HEK293T (cell line): ENCODE results near the gene HJURP.

Experiments
- CTCF ChIA-PET: fragments of 350-600 bp; formaldehyde crosslinking; extraction: SDS; loops from one replicate; lab custom pipeline; 2021; ENCODE audit warnings: antibody characterized with exemption, inconsistent platforms; lab: Yijun Ruan, JAX
- POLR2A ChIA-PET: fragments of 350-600 bp; formaldehyde crosslinking; extraction: SDS; loops from one replicate; lab custom pipeline; 2020; ENCODE audit warnings: antibody characterized with exemption, inconsistent platforms; lab: Yijun Ruan, JAX
- DNase-seq: peaks from one replicate; pipeline ENCODE4 v3.0.0; 2012; ENCODE audit warnings: mixed read lengths; ENCODE audit errors: extremely low spot score
- ARNT ChIP-seq: fragments of 450-650 bp; IDR thresholded peaks from 2 replicates; pipeline ENCODE4 v1.6.1; 2017; ENCODE audit warnings: mild to moderate bottlenecking
- BHLHE40 ChIP-seq: fragments of 450-650 bp; IDR thresholded peaks from 2 replicates; pipeline ENCODE4 v1.6.1; 2016; ENCODE audit warnings: mild to moderate bottlenecking, moderate library complexity, borderline replicate concordance
- CTBP1 ChIP-seq: fragments of 450-650 bp; IDR thresholded peaks from 2 replicates; pipeline ENCODE4 v1.6.1; 2016; ENCODE audit warnings: borderline replicate concordance
- ELF4 ChIP-seq: fragments of 450-650 bp; IDR thresholded peaks from 2 replicates; pipeline ENCODE4 v1.6.1; 2017; ENCODE audit warnings: antibody characterized with exemption
- FOXA1 ChIP-seq: fragments of 450-650 bp; IDR thresholded peaks from 2 replicates; pipeline ENCODE4 v1.6.1; 2016; ENCODE audit warnings: mild to moderate bottlenecking
- FOXK2 ChIP-seq: fragments of 450-650 bp; IDR thresholded peaks from 2 replicates; pipeline ENCODE4 v1.6.1; 2016; ENCODE audit warnings: mild to moderate bottlenecking
- FOXM1 ChIP-seq: fragments of 450-650 bp; IDR thresholded peaks from 2 replicates; pipeline ENCODE4 v1.6.1; 2017; ENCODE audit warnings: mild to moderate bottlenecking, borderline replicate concordance
- HDGF ChIP-seq: fragments of 450-650 bp; IDR thresholded peaks from 2 replicates; pipeline ENCODE4 v1.6.1; 2017; ENCODE audit warnings: antibody characterized with exemption, borderline replicate concordance
- L3MBTL2 ChIP-seq: fragments of 450-650 bp; conservative IDR thresholded peaks from 2 replicates; pipeline ENCODE4 v1.6.1; 2016; ENCODE audit warnings: mild to moderate bottlenecking
- LEF1 ChIP-seq: fragments of 450-650 bp; IDR thresholded peaks from 2 replicates; pipeline ENCODE4 v1.6.1; 2017; ENCODE audit warnings: mild to moderate bottlenecking, borderline replicate concordance
- NFRKB ChIP-seq: fragments of 450-650 bp; IDR thresholded peaks from 2 replicates; pipeline ENCODE4 v1.6.1; 2016; ENCODE audit warnings: mild to moderate bottlenecking, moderate library complexity
- PKNOX1 ChIP-seq: fragments of 450-650 bp; IDR thresholded peaks from 2 replicates; pipeline ENCODE4 v1.6.1; 2016
- SP1 ChIP-seq: fragments of 450-650 bp; IDR thresholded peaks from 2 replicates; pipeline ENCODE4 v1.6.1; 2017
- SUZ12 ChIP-seq: fragments of 450-650 bp; IDR thresholded peaks from 2 replicates; pipeline ENCODE4 v1.6.1; 2016; ENCODE audit warnings: mild to moderate bottlenecking
- TARDBP ChIP-seq: fragments of 450-650 bp; IDR thresholded peaks from 2 replicates; pipeline ENCODE4 v1.6.1; 2016
- ZNF384 ChIP-seq: fragments of 450-650 bp; IDR thresholded peaks from 2 replicates; pipeline ENCODE4 v1.6.1; 2016

Gene HJURP

DNA sequence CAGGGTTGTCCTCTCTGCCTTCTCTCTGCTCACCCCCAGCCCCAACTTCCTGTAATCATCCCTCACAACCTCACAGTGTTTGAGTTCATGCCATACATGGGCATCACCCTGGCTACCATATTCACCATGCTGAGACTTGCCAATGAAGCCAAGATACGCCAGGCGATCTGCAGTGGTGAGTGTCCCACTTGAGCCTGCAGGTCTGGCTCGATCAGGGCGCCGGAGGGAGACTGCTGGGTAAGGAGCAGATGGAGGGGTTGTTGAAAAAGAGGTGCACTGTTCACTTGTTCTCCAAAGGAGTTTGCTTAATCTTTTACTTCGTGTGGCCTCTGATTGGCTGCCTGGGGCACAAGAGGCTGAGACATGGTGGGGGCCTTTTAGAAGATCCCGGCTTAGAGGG, 61.6 kb downstream of the HJURP start:
- CTCF ChIA-PET = no interaction called here
- POLR2A ChIA-PET = no interaction called here
- TF ChIP-seq TARDBP = no peak
- TF ChIP-seq FOXM1 = no peak
- no peak for TF ChIP-seq HDGF
- no peak for TF ChIP-seq ARNT
- TF ChIP-seq FOXA1 = no peak
- no peak for TF ChIP-seq BHLHE40
- TF ChIP-seq SP1 = no peak
- TF ChIP-seq CTBP1 = no peak
- TF ChIP-seq PKNOX1 = no peak
- TF ChIP-seq L3MBTL2 = no peak
- no peak for TF ChIP-seq FOXK2
- TF ChIP-seq LEF1 = no peak
- TF ChIP-seq ELF4 = no peak
- no peak for DNase-seq

DNA sequence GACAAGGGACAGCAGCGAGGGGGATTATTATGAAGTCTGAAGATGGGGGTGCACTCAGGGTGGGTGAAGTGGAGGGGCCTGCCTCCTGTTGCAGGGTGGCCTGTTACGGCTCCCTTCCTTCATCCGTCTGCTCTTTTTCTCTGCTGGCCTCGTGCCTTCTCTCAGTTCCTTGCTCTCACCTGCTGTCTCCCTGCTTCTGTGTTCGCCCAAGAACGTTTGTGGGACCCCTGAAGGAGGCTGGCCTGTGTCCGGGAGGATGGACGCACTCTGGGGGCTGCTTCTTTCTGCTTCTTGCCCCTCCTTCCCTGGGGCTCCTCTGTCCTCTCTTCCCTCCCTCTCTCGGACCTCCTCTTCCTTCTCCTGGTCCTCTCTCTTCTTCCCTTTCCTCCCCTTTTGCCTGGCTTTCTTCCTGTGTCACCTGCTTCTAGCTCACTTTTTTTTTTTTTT, 62.4 kb downstream of the HJURP start:
- DNase-seq = no peak
- ChIA-PET CTCF (no interaction called here), POLR2A (no interaction called here)
- TF ChIP-seq NFRKB (no peak), SP1 (no peak), LEF1 (no peak), BHLHE40 (no peak), FOXK2 (no peak), TARDBP (no peak), PKNOX1 (no peak), ARNT (no peak), HDGF (no peak), FOXA1 (no peak), ZNF384 (no peak), L3MBTL2 (no peak), SUZ12 (no peak), FOXM1 (no peak), ELF4 (no peak)

DNA sequence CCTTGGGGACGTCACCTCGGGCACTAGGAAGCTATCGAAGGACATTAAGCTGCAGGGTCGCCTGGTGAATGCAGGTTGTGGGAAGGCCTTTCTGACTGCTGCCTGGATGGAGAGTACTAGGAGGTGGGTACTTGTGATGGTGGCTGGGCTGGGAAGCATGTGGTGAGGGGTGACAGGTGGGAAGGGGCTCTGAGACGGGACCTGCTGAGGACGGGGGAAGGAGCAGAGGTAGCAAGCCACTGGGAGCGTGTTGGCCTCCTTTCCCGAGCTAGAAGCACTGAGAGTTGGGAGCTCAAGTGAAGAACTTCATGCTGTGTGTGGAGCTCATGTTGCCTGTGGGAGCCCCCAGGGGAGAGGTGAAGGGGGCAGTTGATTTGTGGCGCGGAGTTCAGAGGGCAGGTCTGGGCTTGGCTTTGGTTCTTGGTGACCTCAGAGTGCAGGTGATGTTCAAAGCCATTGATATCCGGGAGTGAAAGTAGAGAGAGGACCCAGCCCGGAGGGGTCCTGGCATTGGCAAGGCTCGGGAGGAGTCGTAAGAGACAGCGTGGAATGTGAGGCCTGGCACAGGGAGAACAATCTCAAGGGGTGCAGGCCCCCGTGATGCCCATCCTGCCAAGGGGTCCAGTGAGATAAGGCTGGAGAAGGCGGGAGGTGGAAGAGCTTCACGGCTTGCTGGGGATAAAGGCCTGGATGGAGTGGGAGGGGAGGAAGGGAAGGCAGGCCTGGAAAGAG, 63.0 kb downstream of the HJURP start:
- no peak for TF ChIP-seq BHLHE40
- no peak for TF ChIP-seq TARDBP
- no peak for TF ChIP-seq LEF1
- TF ChIP-seq NFRKB = no peak
- TF ChIP-seq SP1 = no peak
- TF ChIP-seq SUZ12 = no peak
- no peak for TF ChIP-seq HDGF
- no peak for TF ChIP-seq FOXA1
- TF ChIP-seq PKNOX1 = no peak
- no peak for TF ChIP-seq FOXK2
- TF ChIP-seq CTBP1 = no peak
- no peak for TF ChIP-seq ELF4
- POLR2A ChIA-PET = no interaction called here
- CTCF ChIA-PET = no interaction called here

DNA sequence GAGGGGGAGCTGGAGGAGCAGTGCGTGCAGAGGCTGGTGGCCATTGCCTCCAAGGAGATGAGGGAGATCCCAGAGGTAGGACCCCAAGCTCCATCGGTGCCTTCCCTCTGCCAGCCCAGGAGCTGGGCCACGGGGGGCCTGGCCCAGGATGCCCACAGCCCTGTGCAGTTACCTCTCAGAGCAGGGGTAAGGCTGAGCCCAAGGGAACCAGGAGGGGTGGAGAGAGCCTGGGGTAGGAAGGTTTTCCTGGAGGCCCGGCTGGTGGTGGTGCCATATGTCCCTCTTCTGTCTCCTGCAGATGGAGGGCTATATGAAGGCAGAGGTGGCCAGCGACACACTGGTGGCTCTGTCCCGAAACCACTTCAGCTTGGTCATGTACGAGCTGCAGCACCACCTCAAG, 64.8 kb downstream of the HJURP start:
- no peak for DNase-seq
- TF ChIP-seq ARNT (no peak), SP1 (no peak), SUZ12 (no peak), L3MBTL2 (no peak), NFRKB (no peak), BHLHE40 (no peak), LEF1 (no peak), HDGF (no peak), CTBP1 (no peak), FOXK2 (no peak), FOXM1 (no peak), FOXA1 (no peak), ZNF384 (no peak), PKNOX1 (no peak), ELF4 (no peak)
- POLR2A ChIA-PET = no interaction called here
- CTCF ChIA-PET = no interaction called here

More for the DNA sequence above, 63.0 kb downstream of the HJURP start:
- no peak for DNase-seq
